PC-3 (cell line): ENCODE data around the gene PDE9A. TPM values are rescaled to one million over a fixed set of nuclear protein-coding genes. Genes with fewer than 3 reads are reported as not detected.

Experiments used
- ATAC-seq: fragments of 200-7000 bp; cut with Tn5 transposase; 2 replicates; pipeline ENCODE4 v1.9.1; 2020; ENCODE audit warnings: mild to moderate bottlenecking, moderate library complexity
- BruUV-seq: library from RNA; stranded (reverse); fragments of 400-500 nt; replicated peaks from 2 replicates; lab custom pipeline; 2021; lab: Mats Ljungman, UMichigan
- CTCF ChIA-PET: fragments of 300-600 bp; sonication (Branson Sonifier 250); formaldehyde crosslinking; loops from one replicate; lab custom pipeline; 2022; ENCODE audit warnings: antibody characterized with exemption; lab: Charles Lee
- POLR2A ChIA-PET: fragments of 300-600 bp; sonication (Branson Sonifier 250); formaldehyde crosslinking; loops from one replicate; lab custom pipeline; 2022; ENCODE audit warnings: antibody characterized with exemption; ENCODE audit not compliant: unreplicated experiment; lab: Charles Lee
- DNase-seq: peaks from one replicate; pipeline ENCODE4 v3.0.0-alpha.2; 2015
- H2AFZ ChIP-seq: fragments of 300-600 bp; sonication (generic); 2 replicates; pipeline ENCODE4 v1.6.0; 2016; ENCODE audit warnings: antibody characterized with exemption, low read length
- H3F3A ChIP-seq: fragments of 300-600 bp; sonication (generic); one replicate; pipeline ENCODE4 v1.6.0; 2017; ENCODE audit warnings: antibody characterized with exemption, low read length, control low read depth, mild to moderate bottlenecking; ENCODE audit not compliant: unreplicated experiment
- H3K27ac ChIP-seq: fragments of 300-600 bp; sonication (generic); 2 replicates; pipeline ENCODE4 v1.5.1; 2016; ENCODE audit warnings: mild to moderate bottlenecking, low read length
- H3K27me3 ChIP-seq: fragments of 300-600 bp; sonication (generic); 2 replicates; pipeline ENCODE4 v1.6.1; 2016; ENCODE audit warnings: low read length, mixed read lengths
- H3K36me3 ChIP-seq: fragments of 300-600 bp; sonication (generic); 2 replicates; pipeline ENCODE4 v1.6.1; 2016; ENCODE audit warnings: low read depth, mixed run types, low read length, mixed read lengths
- H3K4me1 ChIP-seq: fragments of 300-600 bp; sonication (generic); 2 replicates; pipeline ENCODE4 v1.5.1; 2016; ENCODE audit warnings: low read length; ENCODE audit not compliant: insufficient read depth
- H3K4me2 ChIP-seq: fragments of 300-600 bp; sonication (generic); 2 replicates; pipeline ENCODE4 v1.6.0; 2016; ENCODE audit warnings: low read length
- H3K4me3 ChIP-seq: fragments of 300-600 bp; sonication (generic); 2 replicates; pipeline ENCODE4 v1.5.1; 2016; ENCODE audit warnings: mild to moderate bottlenecking, low read length, mixed read lengths
- H3K79me2 ChIP-seq: fragments of 300-600 bp; sonication (generic); 2 replicates; pipeline ENCODE4 v1.6.1; 2017; ENCODE audit warnings: low read length, mixed read lengths
- H3K9ac ChIP-seq: fragments of 300-600 bp; sonication (generic); 2 replicates; pipeline ENCODE4 v1.6.0; 2016; ENCODE audit warnings: mild to moderate bottlenecking, low read length
- H3K9me2 ChIP-seq: fragments of 300-600 bp; sonication (generic); replicated peaks from 2 replicates; pipeline ENCODE4 v1.6.1; 2016; ENCODE audit warnings: mixed run types, low read length, mixed read lengths
- H3K9me3 ChIP-seq: fragments of 300-600 bp; sonication (generic); 2 replicates; pipeline ENCODE4 v1.6.1; 2016; ENCODE audit warnings: low read length, mixed read lengths
- H4K20me1 ChIP-seq: fragments of 300-600 bp; sonication (generic); 2 replicates; pipeline ENCODE4 v1.6.1; 2016; ENCODE audit warnings: low read length, mixed read lengths
- EZH2 ChIP-seq: fragments of 300-600 bp; sonication (generic); IDR thresholded peaks from one replicate; pipeline ENCODE4 v1.6.1; 2017; ENCODE audit warnings: antibody characterized with exemption, mild to moderate bottlenecking, low read length; ENCODE audit not compliant: unreplicated experiment
- EZH2phosphoT487 ChIP-seq: fragments of 300-600 bp; sonication (generic); IDR thresholded peaks from 2 replicates; pipeline ENCODE4 v1.6.1; 2018; ENCODE audit warnings: mild to moderate bottlenecking, antibody characterized with exemption, low read length, borderline replicate concordance
- intact Hi-C: fragments of 100-400 bp; cut with micrococcal nuclease; formaldehyde crosslinking; loops from 2 replicates; pipeline ENCODE4 v1.9.0; 2023
- total RNA-seq: library from RNA; depleted of rRNA; stranded (reverse); fragments of >200 nt; gene quantifications from 2 replicates; pipeline ENCODE4 v1.2.3, GENCODE V29; 2014
- TF ChIP-seq, protein P1 (sequence below): fragments of 300-600 bp; sonication (generic); conservative IDR thresholded peaks from 2 replicates; pipeline ENCODE4 v1.5.1; 2017; ENCODE audit warnings: antibody characterized with exemption, low read depth, mild to moderate bottlenecking, low read length

Gene PDE9A
- total RNA-seq, 1 experiment from 2014 or later: 0.33 TPM

DNA sequence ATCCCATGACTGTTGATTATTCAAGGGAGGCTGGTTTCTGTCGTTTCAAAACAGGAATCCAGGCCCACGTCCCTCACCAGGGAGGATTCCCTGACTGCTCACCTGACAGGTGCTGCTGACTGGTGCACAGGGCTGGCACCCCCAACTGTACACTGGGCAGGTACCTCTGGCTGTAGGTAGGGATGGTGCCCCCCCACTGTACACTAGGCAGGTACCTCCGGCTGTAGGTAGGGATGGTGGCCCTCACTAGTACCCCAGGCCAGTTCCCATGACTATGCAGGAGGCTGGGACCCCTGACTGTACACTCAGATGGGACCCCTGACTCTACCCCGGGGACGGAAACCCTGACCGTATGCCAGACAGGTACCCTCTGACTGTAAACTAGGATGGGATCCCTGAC, 33.6 kb upstream of the PDE9A start:
- peaks cover 74% of the 10 kb centered on the region for H3K27me3 ChIP-seq

DNA sequence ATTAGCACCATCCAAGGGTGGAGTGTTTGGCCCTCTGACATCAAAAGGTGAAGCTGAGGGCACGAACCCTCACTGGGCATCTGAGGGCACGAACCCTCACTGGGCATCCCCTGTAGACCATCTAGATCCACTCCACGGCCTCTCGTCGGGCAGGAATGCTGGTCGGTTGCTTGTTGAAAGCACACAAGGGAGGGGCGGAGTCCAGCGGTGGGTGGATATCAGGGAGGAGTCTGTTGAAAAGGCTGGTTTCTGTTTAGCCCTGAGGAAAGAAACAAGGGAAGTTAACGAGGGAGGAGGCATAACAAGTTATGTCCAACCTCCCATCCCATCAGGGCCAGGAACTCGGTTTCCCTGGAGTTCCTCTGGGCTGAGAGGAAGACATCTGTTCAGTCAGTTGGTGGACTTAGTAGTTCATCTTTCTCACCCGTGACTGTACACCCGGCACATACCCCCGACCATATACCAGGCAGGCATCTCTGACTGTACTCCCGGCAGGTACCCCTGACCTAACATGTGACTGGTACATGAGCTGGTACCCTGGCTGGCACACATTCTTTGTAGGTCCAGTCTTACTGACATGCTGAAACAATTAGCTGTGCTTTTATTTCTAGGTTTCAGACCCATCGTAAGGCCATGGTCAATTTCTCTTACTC, 32.1 kb upstream of the PDE9A start:
- Histone ChIP-seq H3K9ac (no peak overlapping the region), H2AFZ (no peak overlapping the region), H3K9me3 (no peaks in the 10 kb centered on the region), H3K79me2 (no peaks in the 10 kb centered on the region), H3K27ac (no peak overlapping the region), H3F3A (no peaks in the 10 kb centered on the region), H3K4me3 (no peak overlapping the region), H3K4me1 (no peaks in the 10 kb centered on the region), H3K27me3 (peaks cover 85% of the 10 kb centered on the region), H3K9me2 (no peaks in the 10 kb centered on the region), H4K20me1 (no peaks in the 10 kb centered on the region), H3K36me3 (no peaks in the 10 kb centered on the region), H3K4me2 (no peak overlapping the region)
- CTCF ChIA-PET: no interaction called here
- intact Hi-C loops: no loop called here
- no peak for ATAC-seq
- POLR2A ChIA-PET: no interaction called here
- BruUV-seq: no TSS peak
- TF ChIP-seq EZH2: no peak
- no peak for TF ChIP-seq EZH2phosphoT487
- TF ChIP-seq, protein P1, sequence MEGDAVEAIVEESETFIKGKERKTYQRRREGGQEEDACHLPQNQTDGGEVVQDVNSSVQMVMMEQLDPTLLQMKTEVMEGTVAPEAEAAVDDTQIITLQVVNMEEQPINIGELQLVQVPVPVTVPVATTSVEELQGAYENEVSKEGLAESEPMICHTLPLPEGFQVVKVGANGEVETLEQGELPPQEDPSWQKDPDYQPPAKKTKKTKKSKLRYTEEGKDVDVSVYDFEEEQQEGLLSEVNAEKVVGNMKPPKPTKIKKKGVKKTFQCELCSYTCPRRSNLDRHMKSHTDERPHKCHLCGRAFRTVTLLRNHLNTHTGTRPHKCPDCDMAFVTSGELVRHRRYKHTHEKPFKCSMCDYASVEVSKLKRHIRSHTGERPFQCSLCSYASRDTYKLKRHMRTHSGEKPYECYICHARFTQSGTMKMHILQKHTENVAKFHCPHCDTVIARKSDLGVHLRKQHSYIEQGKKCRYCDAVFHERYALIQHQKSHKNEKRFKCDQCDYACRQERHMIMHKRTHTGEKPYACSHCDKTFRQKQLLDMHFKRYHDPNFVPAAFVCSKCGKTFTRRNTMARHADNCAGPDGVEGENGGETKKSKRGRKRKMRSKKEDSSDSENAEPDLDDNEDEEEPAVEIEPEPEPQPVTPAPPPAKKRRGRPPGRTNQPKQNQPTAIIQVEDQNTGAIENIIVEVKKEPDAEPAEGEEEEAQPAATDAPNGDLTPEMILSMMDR: no peak
- no peak for DNase-seq

More for the DNA sequence above, 33.6 kb upstream of the PDE9A start:
- Histone ChIP-seq H3K36me3 (no peaks in the 10 kb centered on the region), H3K9me2 (no peaks in the 10 kb centered on the region), H3K4me2 (no peak overlapping the region), H3K4me3 (no peak overlapping the region), H3K4me1 (0 out of 2 replicates have a peak, but pooled peaks cover 2% of the 10 kb centered on the region), H3K9me3 (no peaks in the 10 kb centered on the region), H3K27ac (no peak overlapping the region), H3K79me2 (no peaks in the 10 kb centered on the region), H4K20me1 (no peaks in the 10 kb centered on the region), H2AFZ (no peak overlapping the region), H3F3A (no peaks in the 10 kb centered on the region), H3K9ac (no peak overlapping the region)
- ATAC-seq: no peak
- ChIA-PET POLR2A (no interaction called here), CTCF (no interaction called here)
- no TSS peak for BruUV-seq
- no peak for DNase-seq
- intact Hi-C loops: no loop called here
- TF ChIP-seq EZH2: no peak

DNA sequence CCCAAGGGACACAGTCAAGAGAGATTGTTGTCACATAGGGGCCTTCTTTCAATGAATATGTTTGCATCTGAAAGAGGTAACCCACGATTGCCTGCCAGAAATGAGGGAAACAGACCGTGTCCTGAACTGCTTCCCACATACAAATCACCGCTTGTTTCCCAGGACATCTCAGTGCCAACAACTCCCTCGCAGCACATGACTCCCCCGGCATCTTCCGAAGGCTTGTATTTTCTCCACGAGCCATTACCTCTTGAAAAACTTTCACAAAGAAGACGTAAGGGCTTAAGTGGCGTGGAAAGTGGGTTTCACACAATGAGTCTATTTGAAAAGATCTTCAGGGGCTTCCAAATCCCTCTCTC, 31.6 kb upstream of the PDE9A start:
- H3K27me3 ChIP-seq: peaks cover 85% of the 10 kb centered on the region
- TF ChIP-seq, protein P1: no peak
- TF ChIP-seq EZH2 (no peak), EZH2phosphoT487 (no peak)
- H2AFZ ChIP-seq: no peak overlapping the region
- no peak overlapping the region for H3K27ac ChIP-seq
- H3K4me1 ChIP-seq: no peaks in the 10 kb centered on the region
- BruUV-seq: no TSS peak
- H3K79me2 ChIP-seq: no peaks in the 10 kb centered on the region
- H3F3A ChIP-seq: no peaks in the 10 kb centered on the region
- no peak overlapping the region for H3K4me3 ChIP-seq
- no peak overlapping the region for H3K9ac ChIP-seq
- no peaks in the 10 kb centered on the region for H3K36me3 ChIP-seq
- intact Hi-C loops: no loop called here
- CTCF ChIA-PET: no interaction called here
- no peak overlapping the region for H3K4me2 ChIP-seq
- no peak for DNase-seq
- H4K20me1 ChIP-seq: no peaks in the 10 kb centered on the region
- no peaks in the 10 kb centered on the region for H3K9me2 ChIP-seq
- no peak for ATAC-seq
- H3K9me3 ChIP-seq: no peaks in the 10 kb centered on the region
- POLR2A ChIA-PET: no interaction called here
